Breast epithelium (tissue), 4 donors: ENCODE results near the gene NBAS. TPM values are rescaled to one million over a fixed set of nuclear protein-coding genes. Genes with fewer than 3 reads are reported as not detected.
"Not testable (repeated sequence)": the region's sequence is repeated elsewhere in the genome, so short reads cannot be mapped to it uniquely, and the experiment has no call there.

Source experiments
- DNase-seq, 2 donors: peaks; one replicate each; pipeline ENCODE4 v3.0.0-alpha.2; 2019; ENCODE audit warnings: low spot score in 2 of 2
- H3K27ac ChIP-seq, 2 donors: fragments of 200-600 bp; sonication (generic) in 1 of 2; one replicate each; pipeline ENCODE4 v1.5.1; 2016 to 2019; ENCODE audit warnings: mild to moderate bottlenecking in 1 of 2
- H3K27me3 ChIP-seq, 2 donors: fragments of 200-600 bp; sonication (generic) in 1 of 2; one replicate each; pipeline versions ENCODE4 v1.5.1 to v1.6.0; 2017 to 2019; ENCODE audit warnings: control low read depth in 1 of 2, mild to moderate bottlenecking in 1 of 2
- H3K36me3 ChIP-seq: fragments of 200-600 bp; one replicate; pipeline ENCODE4 v1.5.1; 2019
- H3K4me1 ChIP-seq, 2 donors: fragments of 200-600 bp; sonication (generic); one replicate each; pipeline ENCODE4 v1.5.1; 2016 to 2019; ENCODE audit warnings: control low read depth in 1 of 2
- H3K4me3 ChIP-seq, 3 donors: fragments of 200-600 bp; sonication (generic); 1 replicate in 2 of 3; 2 replicates in 1 of 3; pipeline ENCODE4 v1.5.1; 2016 to 2019; ENCODE audit warnings: mild to moderate bottlenecking in 3 of 3, moderate library complexity in 2 of 3
- H3K9me3 ChIP-seq, 2 donors: fragments of 200-600 bp; sonication (generic) in 1 of 2; one replicate each; pipeline ENCODE4 v1.5.1; 2016 to 2019; ENCODE audit warnings: control low read depth in 1 of 2
- POLR2A ChIP-seq: fragments of 450-650 bp; IDR thresholded peaks from one replicate; pipeline ENCODE4 v1.6.1; 2016; ENCODE audit warnings: antibody characterized with exemption, mild to moderate bottlenecking, moderate library complexity
- POLR2AphosphoS5 ChIP-seq, 3 donors: sonication (generic); formaldehyde crosslinking; IDR thresholded peaks; one replicate each; pipeline ENCODE4 v1.6.1; 2017; ENCODE audit warnings: antibody characterized with exemption in 3 of 3
- intact Hi-C: fragments of 100-400 bp; cut with DNase I; formaldehyde crosslinking; loops from one replicate; pipeline ENCODE4 v1.15.1; 2023; ENCODE audit warnings: low total_unique reads
- total RNA-seq, 3 donors: library from RNA; depleted of rRNA; stranded (reverse); fragments of >200 nt; gene quantifications; one replicate each; pipeline ENCODE4 v1.1.0, GENCODE V29; 2016
- TF ChIP-seq, protein P1 (sequence below), 3 donors: fragments of 450-650 bp; IDR thresholded peaks; one replicate each; pipeline ENCODE4 v1.5.1; 2016 to 2017; ENCODE audit warnings: antibody characterized with exemption in 3 of 3, mild to moderate bottlenecking in 3 of 3, moderate library complexity in 3 of 3

NBAS gene
- total RNA-seq, 3 donors from 2014 or later, result 44.9 to 59.1 (median 45.1) TPM

DNA sequence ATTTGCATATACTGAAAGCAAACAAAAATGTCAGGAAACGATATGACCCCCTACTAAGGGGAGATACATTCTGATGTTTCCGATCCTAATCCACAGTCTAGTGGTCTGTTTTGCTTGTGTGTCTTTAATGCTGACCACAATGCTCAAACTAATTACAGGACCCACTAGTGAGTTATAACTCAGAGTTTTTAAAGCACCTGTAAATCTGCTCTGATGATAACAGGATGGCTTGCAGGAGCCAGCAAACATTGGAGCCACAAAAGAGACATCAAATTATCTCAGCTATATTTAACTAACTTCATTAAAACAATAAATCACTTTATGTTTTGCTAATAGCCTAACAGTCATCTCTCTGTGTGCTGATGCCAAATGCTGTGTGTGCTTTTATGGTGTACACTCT, 300.3 kb downstream of the NBAS start:
- Histone ChIP-seq H3K9me3 (peaks cover 0 to 6% of the 10 kb centered on the region in 2 donors), H3K36me3 (no peaks in the 10 kb centered on the region), H3K27me3 (no peaks in the 10 kb centered on the region), H3K4me1 (no peaks in the 10 kb centered on the region), H3K4me3 (no peak overlapping the region), H3K27ac (no peak overlapping the region)
- no peak for DNase-seq
- intact Hi-C loops, result no loop called here
- no peak for TF ChIP-seq POLR2A
- no peak for TF ChIP-seq POLR2AphosphoS5 (IDR thresholded peaks at IDR 0.05)
- TF ChIP-seq, protein P1, sequence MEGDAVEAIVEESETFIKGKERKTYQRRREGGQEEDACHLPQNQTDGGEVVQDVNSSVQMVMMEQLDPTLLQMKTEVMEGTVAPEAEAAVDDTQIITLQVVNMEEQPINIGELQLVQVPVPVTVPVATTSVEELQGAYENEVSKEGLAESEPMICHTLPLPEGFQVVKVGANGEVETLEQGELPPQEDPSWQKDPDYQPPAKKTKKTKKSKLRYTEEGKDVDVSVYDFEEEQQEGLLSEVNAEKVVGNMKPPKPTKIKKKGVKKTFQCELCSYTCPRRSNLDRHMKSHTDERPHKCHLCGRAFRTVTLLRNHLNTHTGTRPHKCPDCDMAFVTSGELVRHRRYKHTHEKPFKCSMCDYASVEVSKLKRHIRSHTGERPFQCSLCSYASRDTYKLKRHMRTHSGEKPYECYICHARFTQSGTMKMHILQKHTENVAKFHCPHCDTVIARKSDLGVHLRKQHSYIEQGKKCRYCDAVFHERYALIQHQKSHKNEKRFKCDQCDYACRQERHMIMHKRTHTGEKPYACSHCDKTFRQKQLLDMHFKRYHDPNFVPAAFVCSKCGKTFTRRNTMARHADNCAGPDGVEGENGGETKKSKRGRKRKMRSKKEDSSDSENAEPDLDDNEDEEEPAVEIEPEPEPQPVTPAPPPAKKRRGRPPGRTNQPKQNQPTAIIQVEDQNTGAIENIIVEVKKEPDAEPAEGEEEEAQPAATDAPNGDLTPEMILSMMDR (IDR thresholded peaks at IDR 0.05), result no peak

DNA sequence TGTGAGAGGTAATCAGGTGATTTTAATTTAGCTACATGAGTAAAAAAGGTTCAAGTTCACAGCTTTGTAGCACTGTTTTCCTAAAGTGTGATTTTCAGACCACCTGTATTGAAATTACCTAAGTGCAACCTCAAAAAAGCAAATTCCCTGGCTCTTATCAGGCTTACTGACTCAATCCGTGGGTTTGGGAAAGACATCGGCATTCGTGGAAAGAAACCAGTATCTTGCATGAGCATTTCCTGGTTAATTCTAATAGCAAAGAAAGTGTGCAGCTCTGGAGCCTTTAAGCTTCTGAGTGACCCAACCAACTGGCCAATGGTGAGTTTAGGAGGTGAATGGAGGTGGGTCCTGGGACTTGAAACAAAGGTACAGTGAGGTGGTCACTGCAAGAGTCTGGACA, 300.9 kb downstream of the NBAS start:
- TF ChIP-seq POLR2A, result no peak
- no peaks in the 10 kb centered on the region for H3K27me3 ChIP-seq
- H3K9me3 ChIP-seq, result peaks cover 0 to 6% of the 10 kb centered on the region in 2 donors
- H3K4me1 ChIP-seq, result no peaks in the 10 kb centered on the region
- intact Hi-C loops, result no loop called here
- no peaks in the 10 kb centered on the region for H3K36me3 ChIP-seq
- no peak for DNase-seq
- H3K4me3 ChIP-seq, result no peak overlapping the region
- H3K27ac ChIP-seq, result no peak overlapping the region

DNA sequence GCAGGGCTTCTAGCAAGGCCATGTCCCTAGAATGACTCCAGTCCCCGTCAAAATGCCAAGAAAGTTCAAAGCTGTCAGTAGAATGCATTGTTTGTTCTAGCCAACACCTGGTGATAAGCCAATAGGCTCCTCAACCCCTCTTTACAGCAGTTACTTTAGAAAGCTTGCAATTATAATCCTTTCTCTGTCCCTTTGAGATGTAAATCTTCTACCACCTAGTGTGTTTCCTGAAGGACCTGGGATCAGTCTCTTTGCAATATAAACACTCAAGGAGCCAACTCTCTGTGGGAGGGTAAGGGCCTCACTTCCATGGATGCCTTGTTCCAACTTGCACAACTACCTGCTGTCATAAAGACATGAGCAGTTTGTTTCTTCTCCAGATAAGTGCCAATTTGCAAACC, 301.8 kb downstream of the NBAS start:
- H3K27ac ChIP-seq, result no peak overlapping the region
- H3K4me1 ChIP-seq, result no peaks in the 10 kb centered on the region
- H3K4me3 ChIP-seq, result no peak overlapping the region
- H3K27me3 ChIP-seq, result no peaks in the 10 kb centered on the region
- TF ChIP-seq POLR2AphosphoS5 (IDR thresholded peaks at IDR 0.05) (no peak), POLR2A (no peak)
- TF ChIP-seq, protein P1 (IDR thresholded peaks at IDR 0.05), result no peak
- intact Hi-C loops, result no loop called here
- DNase-seq, result no peak
- H3K9me3 ChIP-seq, result peaks cover 0 to 6% of the 10 kb centered on the region in 2 donors
- H3K36me3 ChIP-seq, result no peaks in the 10 kb centered on the region

DNA sequence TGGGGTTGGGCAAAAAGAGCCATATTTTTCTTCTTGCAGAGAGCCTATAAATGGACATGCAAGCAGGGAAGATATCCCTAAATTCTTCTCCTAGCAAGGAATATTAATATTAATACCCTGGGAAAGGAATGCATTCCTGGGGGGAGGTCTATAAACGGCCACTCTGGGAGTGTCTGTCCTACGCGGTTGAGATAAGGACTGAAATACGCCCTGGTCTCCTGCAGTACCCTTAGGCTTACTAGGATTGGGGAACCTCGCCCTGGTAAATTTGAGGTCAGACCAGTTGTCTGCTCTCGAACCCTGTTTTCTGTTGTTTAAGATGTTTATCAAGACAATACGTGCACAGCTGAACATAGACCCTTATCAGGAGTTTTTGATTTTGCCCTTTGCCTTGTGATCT, 302.7 kb downstream of the NBAS start:
- H3K27ac ChIP-seq, DNase-seq, H3K4me3 ChIP-seq, H3K27me3 ChIP-seq, H3K4me1 ChIP-seq, H3K36me3 ChIP-seq, H3K9me3 ChIP-seq, intact Hi-C loops: not testable (repeated sequence)

DNA sequence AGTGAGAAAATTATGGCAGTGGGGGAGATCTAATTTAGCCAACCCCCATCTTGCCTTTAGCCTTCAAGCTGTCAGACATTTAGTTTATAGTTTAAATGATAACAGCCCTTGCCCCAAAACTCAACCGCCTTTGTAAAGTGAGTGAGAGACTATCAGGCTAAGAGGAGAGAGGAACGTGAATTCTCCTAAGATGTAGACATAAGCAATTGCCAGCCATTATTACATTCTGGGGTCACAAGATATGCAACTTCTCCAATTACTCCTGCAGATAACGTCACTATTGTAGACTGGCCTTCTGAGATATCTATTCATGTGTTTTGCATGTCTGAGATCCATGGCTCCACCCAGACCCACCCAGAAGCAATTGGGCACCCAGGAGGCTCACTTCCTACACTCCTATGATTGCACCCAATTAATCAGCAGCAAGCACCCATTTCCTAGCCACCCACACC, 307.3 kb downstream of the NBAS start:
- intact Hi-C loops, result no loop called here
- Histone ChIP-seq H3K4me1 (no peaks in the 10 kb centered on the region), H3K9me3 (peaks cover 8 to 15% of the 10 kb centered on the region in 2 donors), H3K27me3 (no peaks in the 10 kb centered on the region), H3K36me3 (no peaks in the 10 kb centered on the region), H3K27ac (no peak overlapping the region), H3K4me3 (no peak overlapping the region)
- TF ChIP-seq, protein P1 (IDR thresholded peaks at IDR 0.05), result no peak
- TF ChIP-seq POLR2AphosphoS5 (IDR thresholded peaks at IDR 0.05), result no peak
- TF ChIP-seq POLR2A, result no peak
- DNase-seq, result no peak

DNA sequence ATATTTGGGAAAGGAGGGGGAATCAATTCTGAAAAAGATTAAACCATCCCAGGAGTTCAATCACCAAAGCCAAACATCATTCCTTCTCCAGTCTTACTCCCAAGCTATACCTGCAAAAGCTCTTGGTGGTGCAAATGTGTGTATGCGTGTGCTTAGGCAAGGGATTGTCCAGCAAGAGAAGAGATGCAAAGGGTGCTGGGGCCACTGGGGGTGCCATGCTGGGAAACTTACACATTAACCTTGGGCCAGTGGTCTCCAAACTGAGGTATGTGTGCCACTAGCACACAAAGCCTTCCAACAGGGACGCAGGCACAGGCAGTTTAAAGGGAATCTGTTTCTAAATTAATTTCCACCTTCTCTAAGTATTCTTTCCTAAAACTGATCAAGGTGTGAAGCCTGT, 307.9 kb downstream of the NBAS start:
- TF ChIP-seq POLR2AphosphoS5 (IDR thresholded peaks at IDR 0.05), result no peak
- TF ChIP-seq POLR2A, result no peak
- TF ChIP-seq, protein P1 (IDR thresholded peaks at IDR 0.05), result no peak
- H3K9me3 ChIP-seq, result peaks cover 3 to 15% of the 10 kb centered on the region in 2 donors
- no peak overlapping the region for H3K4me3 ChIP-seq
- H3K36me3 ChIP-seq, result no peaks in the 10 kb centered on the region
- no peak for DNase-seq
- no peaks in the 10 kb centered on the region for H3K4me1 ChIP-seq
- H3K27ac ChIP-seq, result no peak overlapping the region
- intact Hi-C loops, result no loop called here
- H3K27me3 ChIP-seq, result no peaks in the 10 kb centered on the region
